Measurements from ENCODE around the gene ASGR2.
A peak's percentile ranks its signal among the peaks of the same experiment; 100 is the strongest.

ASGR2 gene

DNA sequence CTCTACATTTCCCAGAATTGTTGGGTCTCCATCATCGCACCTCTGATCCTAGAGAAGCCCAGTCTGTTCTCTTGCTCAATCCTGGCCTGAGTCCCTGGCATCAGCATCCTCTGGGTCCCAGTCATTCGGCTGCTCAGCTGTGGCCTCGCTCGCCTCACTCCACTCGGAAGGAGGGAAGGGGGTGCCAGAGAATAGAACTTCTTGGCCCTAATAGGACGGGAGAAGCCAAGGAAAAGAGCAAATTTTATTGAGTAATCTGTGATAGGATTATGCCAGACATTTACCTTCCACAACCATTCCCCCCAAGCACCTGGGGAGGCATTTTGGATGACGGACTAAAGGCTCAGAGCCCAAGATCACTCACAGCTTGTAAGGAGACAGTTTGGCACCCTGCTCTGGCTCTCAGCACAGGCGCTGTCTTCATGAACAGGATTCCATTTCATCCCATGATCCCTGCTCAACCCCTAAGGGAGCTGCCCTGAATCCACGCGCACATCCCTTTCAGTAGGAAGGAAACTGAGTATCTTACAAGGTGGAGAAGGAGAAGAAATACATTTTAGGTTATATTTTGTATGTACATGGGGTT lies 34.1 kb downstream of the ASGR2 start:
- TF ChIP-seq, protein P1, sequence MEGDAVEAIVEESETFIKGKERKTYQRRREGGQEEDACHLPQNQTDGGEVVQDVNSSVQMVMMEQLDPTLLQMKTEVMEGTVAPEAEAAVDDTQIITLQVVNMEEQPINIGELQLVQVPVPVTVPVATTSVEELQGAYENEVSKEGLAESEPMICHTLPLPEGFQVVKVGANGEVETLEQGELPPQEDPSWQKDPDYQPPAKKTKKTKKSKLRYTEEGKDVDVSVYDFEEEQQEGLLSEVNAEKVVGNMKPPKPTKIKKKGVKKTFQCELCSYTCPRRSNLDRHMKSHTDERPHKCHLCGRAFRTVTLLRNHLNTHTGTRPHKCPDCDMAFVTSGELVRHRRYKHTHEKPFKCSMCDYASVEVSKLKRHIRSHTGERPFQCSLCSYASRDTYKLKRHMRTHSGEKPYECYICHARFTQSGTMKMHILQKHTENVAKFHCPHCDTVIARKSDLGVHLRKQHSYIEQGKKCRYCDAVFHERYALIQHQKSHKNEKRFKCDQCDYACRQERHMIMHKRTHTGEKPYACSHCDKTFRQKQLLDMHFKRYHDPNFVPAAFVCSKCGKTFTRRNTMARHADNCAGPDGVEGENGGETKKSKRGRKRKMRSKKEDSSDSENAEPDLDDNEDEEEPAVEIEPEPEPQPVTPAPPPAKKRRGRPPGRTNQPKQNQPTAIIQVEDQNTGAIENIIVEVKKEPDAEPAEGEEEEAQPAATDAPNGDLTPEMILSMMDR (IDR thresholded peaks at IDR 0.05) = no peak

DNA sequence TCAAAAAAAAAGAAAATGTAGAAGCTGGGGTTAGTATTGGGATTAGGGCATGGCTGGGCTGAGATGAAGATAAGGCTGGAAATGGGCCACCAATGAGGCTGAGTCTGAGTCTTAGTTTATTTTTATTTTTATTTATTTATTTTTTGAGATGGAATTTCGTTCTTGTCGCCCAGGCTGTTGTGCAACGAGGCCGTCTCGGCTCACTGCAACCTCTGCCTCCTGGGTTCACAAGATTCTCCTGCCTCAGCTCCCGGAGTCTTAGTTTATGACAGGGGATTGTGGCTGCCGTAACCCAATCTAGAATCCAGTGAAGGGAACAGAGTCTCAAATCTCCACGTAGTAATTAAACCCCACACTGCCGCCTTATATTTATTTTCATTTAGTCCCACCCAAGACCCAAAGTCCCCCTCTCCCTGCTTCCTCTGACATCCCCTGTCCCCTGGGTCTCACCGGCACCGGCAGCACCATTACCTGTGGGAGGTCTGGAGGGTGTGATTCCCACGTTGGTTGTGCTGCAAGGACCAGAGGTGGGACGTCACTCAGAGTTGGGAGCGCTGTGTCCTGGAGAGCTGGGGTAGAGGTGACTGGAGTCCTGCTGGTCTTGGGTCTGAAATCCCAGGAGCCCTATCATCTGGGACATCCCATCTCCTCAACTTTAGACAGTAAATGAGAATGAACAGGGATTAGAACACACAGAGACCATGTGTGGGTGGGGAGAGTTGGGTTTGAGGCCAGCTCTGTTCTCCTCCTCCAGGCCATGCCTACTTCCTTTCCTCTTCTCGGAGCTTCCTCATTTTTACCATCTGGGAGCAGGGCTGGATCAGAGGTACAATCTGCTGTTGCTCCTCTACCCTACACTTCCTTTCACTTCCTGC lies 34.8 kb downstream of the ASGR2 start, which contains the start of gene CLEC10A:
CLEC10A (minus strand) TSS at position 671 of the 875 bp plus-strand sequence. CDS start 1,439 bp downstream, outside the sequence.
- H3K4me3 ChIP-seq = peak within 1 kb of the TSS; percentile 38
- no peak for DNase-seq (ENCODE audit: low spot score)
- H3K27ac ChIP-seq = peak within 1 kb of the TSS in 1 of 2 donors; percentile 58
- TF ChIP-seq, protein P1 (IDR thresholded peaks at IDR 0.05) = no peak

More for the DNA sequence above, 34.1 kb downstream of the ASGR2 start:
- no peak for DNase-seq (ENCODE audit: low spot score)
- H3K4me3 ChIP-seq = no peak overlapping the region
- H3K27ac ChIP-seq = peak overlapping the region in 1 of 2 donors; percentile 58

DNA sequence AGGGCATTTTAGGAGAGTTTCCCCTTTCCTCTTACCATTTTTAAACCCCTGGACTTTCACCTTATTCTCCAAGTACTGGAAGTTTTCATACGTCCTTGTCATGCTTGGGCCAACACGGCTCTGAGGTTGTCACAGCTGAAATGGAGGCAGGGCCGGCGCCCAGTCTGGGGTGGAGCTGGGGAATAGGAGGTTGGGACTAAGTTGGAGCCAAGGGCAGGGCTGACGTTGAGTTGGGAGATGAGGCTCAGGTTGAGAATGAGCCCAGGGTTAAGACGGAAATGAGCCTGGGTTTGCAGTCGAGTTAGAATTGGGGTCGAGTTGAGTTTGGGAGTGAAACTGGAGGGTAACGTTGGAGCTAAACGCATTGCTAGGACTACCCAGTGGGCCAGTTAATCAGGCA lies 35.9 kb downstream of the ASGR2 start:
- DNase-seq (ENCODE audit: low spot score) = no peak

DNA sequence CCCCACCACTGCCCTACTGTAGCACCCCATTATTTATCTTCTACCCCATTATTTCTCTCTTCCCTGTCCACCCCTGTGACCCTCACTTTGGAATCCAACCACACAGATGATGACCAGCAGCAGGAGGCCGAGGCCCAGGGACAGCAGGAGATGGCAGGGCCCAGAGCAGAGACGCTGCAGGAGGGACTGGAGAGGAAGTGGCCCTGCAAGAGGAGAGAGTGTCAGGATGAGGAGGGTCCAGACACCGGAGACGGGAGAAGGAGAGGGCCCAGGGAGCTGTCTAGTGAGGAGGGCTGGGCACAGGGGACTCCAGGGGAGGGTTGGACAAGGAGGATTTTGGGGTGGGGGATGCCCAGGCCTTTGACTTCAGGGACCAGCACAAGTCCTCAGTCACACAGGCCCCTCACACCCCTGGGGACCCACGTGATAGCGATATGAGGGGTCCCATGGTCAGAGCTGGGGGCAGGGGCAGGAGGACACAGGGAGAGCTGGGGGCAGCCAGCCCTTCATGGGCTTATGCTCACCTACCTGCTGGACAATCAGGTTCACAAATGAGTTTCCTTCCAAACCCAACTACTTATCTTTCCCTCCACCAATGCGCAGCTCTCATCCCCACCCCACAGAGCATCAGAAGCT lies 36.6 kb downstream of the ASGR2 start:
- DNase-seq (ENCODE audit: low spot score) = no peak
- H3K27ac ChIP-seq = no peak overlapping the region
- TF ChIP-seq, protein P1 (IDR thresholded peaks at IDR 0.05) = no peak
- no peak overlapping the region for H3K4me3 ChIP-seq

More for the DNA sequence above, 35.9 kb downstream of the ASGR2 start:
- no peak overlapping the region for H3K4me3 ChIP-seq
- H3K27ac ChIP-seq = no peak overlapping the region
- TF ChIP-seq, protein P1 (IDR thresholded peaks at IDR 0.05) = no peak

DNA sequence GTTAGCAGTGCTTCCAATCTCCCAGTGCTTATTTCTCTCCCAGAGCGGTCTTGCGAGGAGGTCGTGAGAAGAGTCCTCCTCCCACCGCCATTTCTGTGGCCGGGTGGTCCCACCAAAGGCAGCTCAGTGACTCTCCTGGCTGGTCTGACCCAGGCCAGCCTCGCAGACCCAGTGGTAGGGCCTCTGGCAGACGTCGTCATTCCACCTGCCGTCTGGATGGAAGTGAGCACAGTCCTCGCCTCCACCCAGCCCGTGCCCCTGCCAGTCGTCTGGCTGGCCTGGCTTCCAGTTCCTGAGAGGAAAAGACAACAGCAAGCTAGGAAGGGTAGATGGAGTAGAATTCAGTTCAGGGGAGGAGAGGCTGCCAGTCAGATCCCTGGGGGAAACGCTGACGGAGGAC lies 39.7 kb downstream of the ASGR2 start:
- Histone ChIP-seq H3K27ac (no peak overlapping the region), H3K4me3 (no peak overlapping the region)
- no peak for DNase-seq (ENCODE audit: low spot score)
- TF ChIP-seq, protein P1 (IDR thresholded peaks at IDR 0.05) = no peak

DNA sequence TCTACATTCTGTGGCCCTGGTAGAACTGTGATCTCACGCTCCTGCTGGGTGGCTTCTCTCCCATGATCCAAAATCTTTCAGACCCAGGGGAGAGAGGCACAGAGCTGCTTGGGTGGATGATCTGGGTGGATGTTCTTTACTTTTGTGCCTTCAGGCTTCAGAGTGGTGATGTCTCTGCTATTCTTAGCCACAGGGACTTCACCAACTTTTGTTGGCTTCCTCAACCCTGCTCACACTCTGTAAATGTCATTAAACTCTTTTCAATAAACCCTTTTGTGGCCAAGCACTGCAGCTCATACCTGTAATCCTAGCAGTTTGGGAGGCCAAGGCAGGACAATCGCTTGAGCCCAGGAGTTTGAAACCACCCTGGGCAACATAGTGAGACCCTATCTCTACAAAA lies 42.2 kb downstream of the ASGR2 start:
- DNase-seq (ENCODE audit: low spot score) = no peak
- Histone ChIP-seq H3K4me3 (no peak overlapping the region), H3K27ac (no peak overlapping the region)
- TF ChIP-seq, protein P1 (IDR thresholded peaks at IDR 0.05) = no peak
